Heart right ventricle (tissue), 16 donors: ENCODE data around the gene APOBEC4. TPM values are rescaled to one million over a fixed set of nuclear protein-coding genes. Genes with fewer than 3 reads are reported as not detected.
"Not testable (repeated sequence)": the region's sequence is repeated elsewhere in the genome, so short reads cannot be mapped to it uniquely, and the experiment has no call there.

ENCODE experiments used
- ATAC-seq, 8 donors: fragments of 200-7000 bp; cut with Tn5 transposase; one replicate each; pipeline ENCODE4 v1.9.1; 2020; ENCODE audit warnings: mild to moderate bottlenecking in 8 of 8, moderate library complexity in 8 of 8, moderate number of reproducible peaks in 1 of 8
- DNase-seq, 2 donors: peaks; one replicate each; pipeline ENCODE4 v3.0.0-alpha.2; 2020
- H3K27ac ChIP-seq, 10 donors: fragments of 200-600 bp; sonication (generic) in 2 of 10; one replicate each; pipeline versions ENCODE4 v1.5.0 to v1.8.0; 2020 to 2022; ENCODE audit warnings: mild to moderate bottlenecking in 3 of 10
- H3K27me3 ChIP-seq, 7 donors: fragments of 200-600 bp; one replicate each; pipeline ENCODE4 v1.8.0; 2021 to 2022; ENCODE audit warnings: mild to moderate bottlenecking in 2 of 7
- H3K36me3 ChIP-seq, 9 donors: fragments of 200-600 bp; sonication (generic) in 1 of 9; one replicate each; pipeline versions ENCODE4 v1.5.0 to v1.8.0; 2020 to 2022; ENCODE audit warnings: mild to moderate bottlenecking in 2 of 9
- H3K4me1 ChIP-seq, 9 donors: fragments of 200-600 bp; sonication (generic) in 1 of 9; one replicate each; pipeline versions ENCODE4 v1.5.0 to v1.8.0; 2020 to 2022; ENCODE audit warnings: mild to moderate bottlenecking in 4 of 9
- H3K4me3 ChIP-seq, 10 donors: fragments of 200-600 bp; sonication (generic) in 2 of 10; one replicate each; pipeline versions ENCODE4 v1.5.0 to v1.8.0; 2020 to 2022; ENCODE audit warnings: mild to moderate bottlenecking in 7 of 10, moderate library complexity in 2 of 10
- H3K9me3 ChIP-seq, 11 donors: fragments of 200-600 bp in 10 of 11; sonication (generic) in 2 of 11; one replicate each; pipeline versions ENCODE4 v1.5.0 to v1.8.0; 2013 to 2022; ENCODE audit warnings: mild to moderate bottlenecking in 2 of 11, control low read depth in 1 of 11, moderate library complexity in 1 of 11
- WGBS, 2 donors: extraction: QIAGEN DNeasy Blood & Tissue Kit; methylation state at CpG; one replicate each; pipeline ENCODE4 v1.1.7; 2013; ENCODE audit warnings: inconsistent platforms in 1 of 2; 5-methylcytosine and 5-hydroxymethylcytosine counted together
- intact Hi-C, 10 donors: fragments of 100-400 bp; cut with DNase I; formaldehyde crosslinking; loops; one replicate each; pipeline versions ENCODE4 v1.11.1 to v1.14.2; 2022
- polyA plus RNA-seq, 2 donors: library from polyadenylated mRNA; stranded (reverse); fragments of 200-250 nt; gene quantifications; one replicate each; pipeline ENCODE4 v1.2.3, GENCODE V29; 2013
- total RNA-seq, 10 donors: library from RNA; stranded (reverse); fragmentation: NEBNext Ultra II Directional in 3 of 10; extraction: Animal tissue kit (Norgen Biotek cat#: 25700) in 3 of 10; gene quantifications; one replicate each; pipeline versions ENCODE4 v1.2.1 to v1.2.4, GENCODE V29; 2021 to 2023
- TF ChIP-seq, protein P1 (sequence below), 9 donors: fragments of 200-600 bp; sonication (generic) in 2 of 9; IDR thresholded peaks; one replicate each; pipeline versions ENCODE4 v1.5.0 to v1.8.0; 2021 to 2022; ENCODE audit warnings: antibody characterized with exemption in 9 of 9, mild to moderate bottlenecking in 5 of 9, moderate library complexity in 1 of 9
- donor health status: Arrhythmogenic right ventricular cardiomyopathy.
- donor health status: ischemic (EF 13 %, LVEDD 7.1; RV severe dilation, severe dysfunction).
- donor health status: healthy with polysubstance abuse.
- donor health status: DM: no; HTN: yes; CAD: no.
- donor health status: DM: no; HTN: no; CAD: no.
- donor health status: ischemic (EF 25% LVEDD 6.9; RV normal size, moderate dysfunction).
- donor health status: ischemic (EF 25% LVEDD 5.7; RV mildly dilated, moderate dysfunction).
- donor health status: healthy.
- donor health status: DM: yes; HTN: yes; CAD: no.
- donor health status: Ischemic cardiomyopathy.
- donor health status: ischemic (EF 35%, LVEDD 5.7; RV mildly dilated, moderate dysfunction).
- donor health status: nonischemic (EF 11% LVEDD 7.7; RV severe dilation, severe dysfunction).
- donor health status: DM: yes; HTN: yes; CAD: no.
- donor health status: PGD.
- donor health status: ischemic (EF 29% LVEDD 5.4; RV normal size, mild dysfunction).
- donor health status: nonischemic (EF 23%, LVEDD 6.1; RV moderate dilation, normal function).

The APOBEC4 gene
- total and polyA plus RNA-seq, 12 donors: not detected

DNA sequence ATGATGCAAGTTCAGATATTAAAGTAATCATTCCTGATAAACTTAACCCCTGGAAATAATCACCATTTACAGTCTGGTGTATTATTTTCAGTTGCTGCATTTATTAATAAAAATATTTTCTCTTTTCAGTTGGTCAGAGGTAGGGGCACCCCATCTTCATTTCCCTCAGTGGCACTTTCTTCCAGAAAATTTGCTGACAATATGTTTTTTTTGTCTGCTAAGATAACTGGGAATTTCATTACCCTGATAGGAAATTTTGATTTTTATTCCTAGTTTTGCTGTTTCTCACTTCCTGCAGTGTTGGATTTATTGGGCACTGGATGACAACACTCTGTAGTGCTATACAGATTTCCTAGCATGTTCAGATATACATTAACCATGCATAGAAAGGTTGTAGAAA, 33.1 kb upstream of the APOBEC4 start:
- DNase-seq: no peak
- intact Hi-C loops: loop anchor here in 6 of 10 donors (5.0 to 10.0 kb wide), 2 partner anchors 34 to 229 kb away; partner anchors contain the start of gene APOBEC4 (in 2 of the 6)
- Histone ChIP-seq H3K4me3 (no peak overlapping the region), H3K36me3 (no peaks in the 10 kb centered on the region), H3K9me3 (no peaks in the 10 kb centered on the region), H3K27me3 (no peaks in the 10 kb centered on the region), H3K4me1 (peaks cover 0 to 33% (median 4%) of the 10 kb centered on the region in 9 donors), H3K27ac (no peak overlapping the region)
- TF ChIP-seq, protein P1, sequence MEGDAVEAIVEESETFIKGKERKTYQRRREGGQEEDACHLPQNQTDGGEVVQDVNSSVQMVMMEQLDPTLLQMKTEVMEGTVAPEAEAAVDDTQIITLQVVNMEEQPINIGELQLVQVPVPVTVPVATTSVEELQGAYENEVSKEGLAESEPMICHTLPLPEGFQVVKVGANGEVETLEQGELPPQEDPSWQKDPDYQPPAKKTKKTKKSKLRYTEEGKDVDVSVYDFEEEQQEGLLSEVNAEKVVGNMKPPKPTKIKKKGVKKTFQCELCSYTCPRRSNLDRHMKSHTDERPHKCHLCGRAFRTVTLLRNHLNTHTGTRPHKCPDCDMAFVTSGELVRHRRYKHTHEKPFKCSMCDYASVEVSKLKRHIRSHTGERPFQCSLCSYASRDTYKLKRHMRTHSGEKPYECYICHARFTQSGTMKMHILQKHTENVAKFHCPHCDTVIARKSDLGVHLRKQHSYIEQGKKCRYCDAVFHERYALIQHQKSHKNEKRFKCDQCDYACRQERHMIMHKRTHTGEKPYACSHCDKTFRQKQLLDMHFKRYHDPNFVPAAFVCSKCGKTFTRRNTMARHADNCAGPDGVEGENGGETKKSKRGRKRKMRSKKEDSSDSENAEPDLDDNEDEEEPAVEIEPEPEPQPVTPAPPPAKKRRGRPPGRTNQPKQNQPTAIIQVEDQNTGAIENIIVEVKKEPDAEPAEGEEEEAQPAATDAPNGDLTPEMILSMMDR (IDR thresholded peaks at IDR 0.05): no peak
- ATAC-seq: no peak

DNA sequence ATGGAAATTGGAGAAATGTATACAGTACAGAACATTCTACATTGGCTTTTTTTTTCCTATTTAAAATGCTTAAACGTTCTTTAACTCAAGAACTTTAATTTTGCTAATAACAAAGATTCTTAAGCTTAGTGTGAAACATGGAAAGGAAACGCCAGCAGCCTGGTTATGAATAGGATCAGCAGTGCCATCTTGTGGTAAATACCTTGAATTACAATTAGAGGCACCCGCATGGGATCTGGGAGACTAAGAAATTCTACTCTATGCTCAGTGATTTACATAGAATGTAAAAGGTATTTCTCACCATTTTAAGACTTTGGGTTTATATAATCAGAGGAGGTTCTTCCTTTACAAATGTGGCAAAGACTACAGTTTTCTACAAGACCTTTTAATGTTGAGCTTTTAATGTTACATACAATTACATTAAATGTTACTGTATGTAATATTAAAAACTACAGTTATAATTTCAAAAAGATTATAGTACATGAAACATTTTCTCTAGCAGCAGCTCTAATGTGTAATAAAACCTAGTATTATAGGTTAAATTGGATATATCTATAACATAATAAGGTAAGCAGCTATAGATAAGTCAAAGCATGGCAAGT, 32.1 kb upstream of the APOBEC4 start:
- peaks cover 0 to 32% (median 4%) of the 10 kb centered on the region in 9 donors for H3K4me1 ChIP-seq
- H3K9me3 ChIP-seq: no peaks in the 10 kb centered on the region
- no peaks in the 10 kb centered on the region for H3K27me3 ChIP-seq
- no peak overlapping the region for H3K4me3 ChIP-seq
- TF ChIP-seq, protein P1 (IDR thresholded peaks at IDR 0.05): peak; percentile 67 to 90 (median 84)
- ATAC-seq (peak in 5 of 8 donors; percentile 61 to 79 (median 72)), DNase-seq (peak in 1 of 2 donors; percentile 29)
- 10 to 23% methylated on average over 3 of the region's 3 CpGs for WGBS, 2 donors
- no peak overlapping the region for H3K27ac ChIP-seq
- no peaks in the 10 kb centered on the region for H3K36me3 ChIP-seq
- intact Hi-C loops: loop anchor here in 6 of 10 donors (1.0 to 10.0 kb wide), 3 partner anchors 33 to 231 kb away; partner anchors contain the start of gene APOBEC4 (in 2 of the 6)

DNA sequence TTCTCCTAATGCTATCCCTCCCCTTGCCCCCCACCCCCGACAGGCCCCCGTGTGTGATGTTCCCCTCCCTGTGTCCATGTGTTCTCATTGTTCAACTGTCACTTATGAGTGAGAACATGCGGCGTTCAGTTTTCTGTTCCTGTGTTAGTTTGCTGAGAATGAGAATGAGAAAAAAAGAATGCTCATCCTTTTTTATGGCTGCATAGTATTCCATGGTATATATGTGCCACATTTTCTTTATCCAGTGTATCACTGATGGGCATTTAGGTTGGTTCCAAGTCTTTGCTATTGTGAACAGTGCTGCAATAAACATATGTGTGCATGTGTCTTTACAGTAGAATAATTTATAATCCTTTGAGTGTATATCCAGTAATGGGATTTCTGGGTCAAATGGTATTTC, 26.2 kb upstream of the APOBEC4 start:
- WGBS, 2 donors: 96 to 97% methylated on average over 4 of the region's 4 CpGs
- H3K27me3 ChIP-seq, DNase-seq, H3K36me3 ChIP-seq, H3K4me3 ChIP-seq, H3K27ac ChIP-seq, ATAC-seq, H3K9me3 ChIP-seq: not testable (repeated sequence)
- peaks cover 0 to 23% (median 8%) of the 10 kb centered on the region in 9 donors for H3K4me1 ChIP-seq
- intact Hi-C loops: loop anchor here in 1 of 10 donors (10.0 kb wide), 1 partner anchor 55 kb away; no protein-coding TSS in a partner anchor

DNA sequence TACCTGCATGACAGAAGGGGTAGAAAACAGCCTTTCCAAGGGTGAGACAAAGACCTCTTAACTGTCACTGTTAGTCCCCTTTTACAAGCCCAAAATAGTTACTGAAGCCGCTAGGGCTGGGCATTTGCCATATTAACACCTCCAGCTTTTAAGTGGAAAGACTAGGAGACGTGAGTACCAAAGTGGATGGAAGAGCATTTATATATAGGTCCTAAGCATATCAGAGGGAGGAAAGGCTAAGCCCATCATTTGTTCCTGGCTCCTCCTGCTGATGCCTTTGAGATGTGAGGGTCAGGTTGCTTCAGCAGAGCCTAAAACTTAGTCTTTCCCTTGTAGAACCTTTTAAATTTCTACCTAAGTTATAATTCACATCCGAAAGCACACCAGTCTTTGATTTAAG, 25.7 kb upstream of the APOBEC4 start:
- Histone ChIP-seq H3K27me3 (no peaks in the 10 kb centered on the region), H3K4me3 (no peak overlapping the region), H3K9me3 (peaks cover 0 to 5% (median 0%) of the 10 kb centered on the region in 11 donors), H3K4me1 (peaks cover 0 to 29% (median 13%) of the 10 kb centered on the region in 9 donors), H3K36me3 (no peaks in the 10 kb centered on the region), H3K27ac (no peak overlapping the region)
- peak in 3 of 8 donors; percentile 27 to 38 (median 37) for ATAC-seq
- 70 to 76% methylated on average over 3 of the region's 3 CpGs for WGBS, 2 donors
- TF ChIP-seq, protein P1 (IDR thresholded peaks at IDR 0.05): no peak
- no peak for DNase-seq
- intact Hi-C loops: loop anchor here in 1 of 10 donors (10.0 kb wide), 1 partner anchor 56 kb away; no protein-coding TSS in a partner anchor
